D721Med (cell line): ENCODE data around the gene PCF11.

Experiments used
- DNase-seq: peaks from one replicate; pipeline ENCODE4 v3.0.0; 2011; ENCODE audit warnings: low spot score; ENCODE audit not compliant: insufficient read length
- FAIRE-seq: peaks from 2 replicates; lab custom pipeline; 2011; peaks lifted over from hg19 to GRCh38; lab: Jason Lieb, UNC
- TF ChIP-seq, protein P1 (sequence below): IDR thresholded peaks from 2 replicates; pipeline ENCODE4 v1.5.1; 2012; ENCODE audit warnings: mild to moderate bottlenecking, control low read depth; ENCODE audit not compliant: insufficient read depth; ENCODE audit errors: missing control alignments

Gene PCF11

DNA sequence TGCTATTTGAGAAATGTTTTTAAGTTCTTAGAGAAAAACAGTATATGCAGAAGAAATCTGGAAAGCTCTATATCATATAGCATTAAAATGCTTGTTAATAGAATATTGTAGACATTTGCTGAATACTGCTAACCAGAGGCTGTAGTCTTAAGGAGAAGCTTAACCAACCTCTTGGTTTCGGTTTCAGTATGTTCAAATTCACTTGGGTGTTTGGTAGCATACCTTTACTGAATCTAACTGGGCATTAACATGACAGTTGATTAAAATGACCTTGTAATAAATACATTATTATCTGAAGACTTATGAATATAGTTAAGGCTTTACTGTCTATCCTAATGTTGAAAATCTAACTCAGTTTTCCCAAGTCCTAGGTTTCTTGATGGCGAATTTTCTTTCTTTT lies 5.4 kb downstream of the PCF11 start:
- no peak for FAIRE-seq
- DNase-seq: no peak
- TF ChIP-seq, protein P1, sequence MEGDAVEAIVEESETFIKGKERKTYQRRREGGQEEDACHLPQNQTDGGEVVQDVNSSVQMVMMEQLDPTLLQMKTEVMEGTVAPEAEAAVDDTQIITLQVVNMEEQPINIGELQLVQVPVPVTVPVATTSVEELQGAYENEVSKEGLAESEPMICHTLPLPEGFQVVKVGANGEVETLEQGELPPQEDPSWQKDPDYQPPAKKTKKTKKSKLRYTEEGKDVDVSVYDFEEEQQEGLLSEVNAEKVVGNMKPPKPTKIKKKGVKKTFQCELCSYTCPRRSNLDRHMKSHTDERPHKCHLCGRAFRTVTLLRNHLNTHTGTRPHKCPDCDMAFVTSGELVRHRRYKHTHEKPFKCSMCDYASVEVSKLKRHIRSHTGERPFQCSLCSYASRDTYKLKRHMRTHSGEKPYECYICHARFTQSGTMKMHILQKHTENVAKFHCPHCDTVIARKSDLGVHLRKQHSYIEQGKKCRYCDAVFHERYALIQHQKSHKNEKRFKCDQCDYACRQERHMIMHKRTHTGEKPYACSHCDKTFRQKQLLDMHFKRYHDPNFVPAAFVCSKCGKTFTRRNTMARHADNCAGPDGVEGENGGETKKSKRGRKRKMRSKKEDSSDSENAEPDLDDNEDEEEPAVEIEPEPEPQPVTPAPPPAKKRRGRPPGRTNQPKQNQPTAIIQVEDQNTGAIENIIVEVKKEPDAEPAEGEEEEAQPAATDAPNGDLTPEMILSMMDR: no peak

DNA sequence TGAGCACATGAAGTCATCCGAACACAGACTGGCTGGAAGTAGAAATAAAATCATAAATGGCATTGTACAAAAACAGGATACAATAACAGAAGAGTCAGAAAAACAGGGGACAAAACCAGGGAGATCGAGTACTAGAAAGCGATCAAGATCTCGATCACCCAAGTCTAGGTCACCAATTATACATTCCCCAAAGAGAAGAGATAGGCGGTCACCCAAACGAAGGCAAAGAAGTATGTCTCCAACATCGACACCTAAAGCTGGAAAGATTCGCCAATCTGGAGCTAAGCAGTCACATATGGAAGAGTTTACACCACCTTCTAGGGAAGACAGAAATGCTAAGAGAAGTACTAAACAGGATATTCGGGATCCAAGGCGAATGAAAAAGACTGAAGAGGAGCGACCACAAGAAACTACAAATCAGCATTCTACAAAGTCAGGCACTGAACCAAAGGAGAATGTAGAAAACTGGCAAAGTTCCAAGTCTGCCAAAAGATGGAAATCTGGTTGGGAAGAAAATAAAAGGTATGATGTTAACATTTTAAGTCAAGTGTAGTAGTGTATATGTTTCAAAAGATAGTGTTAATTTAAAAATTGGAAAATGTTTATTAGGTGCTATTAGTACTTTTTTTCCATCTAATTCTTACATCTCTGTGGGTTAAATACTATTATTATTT lies 9.4 kb downstream of the PCF11 start:
- TF ChIP-seq, protein P1: no peak
- FAIRE-seq (no peak), DNase-seq (no peak)

DNA sequence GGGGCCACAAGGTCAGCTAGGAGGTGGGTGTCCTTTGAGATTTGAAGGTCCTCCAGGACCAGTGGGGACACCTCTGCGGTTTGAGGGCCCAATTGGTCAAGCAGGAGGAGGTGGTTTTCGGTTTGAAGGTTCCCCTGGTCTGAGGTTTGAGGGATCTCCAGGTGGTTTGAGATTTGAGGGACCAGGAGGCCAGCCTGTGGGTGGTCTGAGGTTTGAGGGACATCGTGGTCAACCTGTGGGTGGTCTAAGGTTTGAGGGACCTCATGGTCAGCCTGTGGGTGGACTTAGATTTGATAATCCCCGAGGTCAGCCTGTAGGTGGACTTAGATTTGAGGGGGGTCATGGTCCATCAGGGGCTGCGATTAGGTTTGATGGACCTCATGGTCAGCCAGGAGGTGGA lies 11.8 kb downstream of the PCF11 start:
- TF ChIP-seq, protein P1: no peak
- FAIRE-seq (no peak), DNase-seq (no peak)

DNA sequence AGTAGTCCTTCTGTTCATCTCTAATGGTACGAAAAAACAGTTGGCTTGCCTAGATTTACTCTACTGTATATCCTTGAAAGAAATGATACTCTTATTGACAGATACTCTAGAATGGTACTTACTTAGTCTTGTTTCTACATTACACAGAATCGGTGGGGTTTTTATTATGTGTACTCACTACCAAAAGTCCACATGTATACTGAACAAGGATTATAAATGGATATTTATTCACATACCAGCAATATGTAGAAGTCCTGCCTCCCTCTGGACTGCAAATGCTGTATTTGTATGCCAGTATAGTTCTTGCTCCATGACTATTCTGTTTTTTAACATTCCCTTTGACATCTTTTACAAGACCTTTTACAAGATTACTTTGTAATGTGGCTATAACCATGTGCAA lies 13.9 kb downstream of the PCF11 start:
- DNase-seq (no peak), FAIRE-seq (no peak)
- TF ChIP-seq, protein P1: no peak

DNA sequence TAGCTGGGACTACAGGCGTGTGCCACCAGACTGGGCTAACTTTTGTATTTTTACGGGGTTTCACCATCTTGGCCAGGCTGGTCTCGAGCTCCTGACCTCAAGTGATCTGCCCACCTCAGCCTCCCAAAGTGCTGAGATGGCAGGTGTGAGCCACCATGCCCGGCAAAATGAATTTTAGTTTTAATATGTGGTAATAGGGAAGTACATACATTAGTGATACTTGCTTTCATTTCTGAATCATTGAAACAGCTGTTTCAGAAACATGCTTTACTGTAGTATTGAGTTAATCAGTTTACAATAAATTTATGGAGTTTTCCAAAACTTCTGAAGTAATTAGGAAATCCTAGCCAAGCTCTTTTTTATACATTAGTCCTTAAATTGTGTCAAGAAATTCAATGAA lies 15.6 kb downstream of the PCF11 start:
- FAIRE-seq: no peak

DNA sequence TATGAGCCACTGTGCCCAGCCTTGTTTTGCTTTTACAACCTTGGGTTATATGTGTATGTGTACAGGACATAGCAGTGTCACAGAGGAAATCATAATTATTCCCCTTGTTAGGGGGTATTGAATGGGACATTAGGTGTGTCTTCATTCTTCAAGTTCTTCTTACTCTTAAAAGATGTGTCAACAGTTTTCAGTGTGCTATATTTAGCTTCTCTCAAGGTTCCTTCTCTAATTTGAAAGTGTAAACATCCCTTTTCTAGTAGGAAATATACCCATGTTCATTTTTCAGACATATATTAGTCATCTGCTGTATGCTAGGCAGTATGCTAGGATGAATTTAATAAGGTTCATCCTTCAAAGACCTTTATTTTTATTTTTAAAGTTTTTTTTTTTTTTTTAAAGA lies 17.1 kb downstream of the PCF11 start:
- TF ChIP-seq, protein P1: no peak
- DNase-seq: no peak
- FAIRE-seq: no peak

More for the DNA sequence above, 15.6 kb downstream of the PCF11 start:
- TF ChIP-seq, protein P1: no peak
- DNase-seq: no peak

DNA sequence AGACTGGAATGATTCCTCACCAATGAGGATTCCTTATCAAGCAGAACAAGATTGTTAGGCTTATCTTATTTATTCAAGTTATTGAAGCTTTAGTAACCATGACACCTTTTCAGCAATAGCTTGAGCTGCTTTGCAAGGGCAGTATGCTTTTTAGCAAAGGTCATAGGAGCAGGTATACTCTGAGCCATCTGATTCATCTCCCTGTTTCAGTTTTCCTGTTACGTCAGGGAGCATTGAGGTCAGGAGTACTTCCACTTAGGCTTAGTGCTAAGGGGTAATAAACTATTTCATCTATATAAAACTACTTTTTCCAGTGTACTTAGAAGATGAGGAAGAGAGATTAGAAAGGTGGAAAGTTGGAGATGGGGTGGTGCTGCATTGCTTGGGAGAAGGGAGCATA lies 18.9 kb downstream of the PCF11 start:
- FAIRE-seq (no peak), DNase-seq (no peak)
- TF ChIP-seq, protein P1: no peak
